NCI-H187 treated with DMSO at 0.1 percent for 48 hours (cell line): Measurements from ENCODE around the gene TK1.
A peak's percentile ranks its signal among the peaks of the same experiment; 100 is the strongest.

Experiments
- DNase-seq: peaks from one replicate; lab custom pipeline; 2025; lab: John Stamatoyannopoulos, UW

Gene TK1

DNA sequence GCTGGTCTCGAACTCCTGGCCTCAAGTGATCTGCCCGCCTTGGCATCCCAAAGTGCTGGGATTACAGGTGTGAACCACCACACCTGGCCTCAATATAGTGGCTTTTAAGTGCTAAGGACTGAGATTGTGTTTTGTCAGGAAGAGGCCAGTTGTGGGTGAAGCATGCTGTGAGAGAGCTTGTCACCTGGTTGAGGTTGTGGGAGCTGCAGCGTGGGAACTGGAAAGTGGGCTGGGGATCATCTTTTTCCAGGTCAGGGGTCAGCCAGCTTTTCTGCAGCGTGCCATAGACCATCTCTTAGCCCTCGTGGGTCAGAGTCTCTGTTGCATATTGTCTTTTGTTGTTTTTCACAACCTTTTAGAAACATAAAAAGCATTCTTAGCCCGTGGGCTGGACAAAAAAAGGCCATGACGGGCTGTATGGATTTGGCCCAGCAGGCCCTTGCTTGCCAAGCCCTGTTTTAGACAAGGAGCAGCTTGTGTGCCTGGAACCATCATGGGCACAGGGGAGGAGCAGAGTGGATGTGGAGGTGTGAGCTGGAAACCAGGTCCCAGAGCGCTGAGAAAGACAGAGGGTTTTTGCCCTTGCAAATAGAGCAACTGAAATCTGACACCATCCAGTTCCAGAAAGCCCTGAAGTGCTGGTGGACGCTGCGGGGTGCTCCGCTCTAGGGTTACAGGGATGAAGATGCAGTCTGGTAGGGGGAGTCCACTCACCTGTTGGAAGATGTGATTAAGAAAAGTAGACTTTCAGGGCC, 32.7 kb upstream of the TK1 start:
- DNase-seq, result no peak

DNA sequence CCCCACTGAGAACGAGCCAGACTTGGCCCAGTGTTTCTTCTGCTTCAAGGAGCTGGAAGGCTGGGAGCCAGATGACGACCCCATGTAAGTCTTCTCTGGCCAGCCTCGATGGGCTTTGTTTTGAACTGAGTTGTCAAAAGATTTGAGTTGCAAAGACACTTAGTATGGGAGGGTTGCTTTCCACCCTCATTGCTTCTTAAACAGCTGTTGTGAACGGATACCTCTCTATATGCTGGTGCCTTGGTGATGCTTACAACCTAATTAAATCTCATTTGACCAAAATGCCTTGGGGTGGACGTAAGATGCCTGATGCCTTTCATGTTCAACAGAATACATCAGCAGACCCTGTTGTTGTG, 27.8 kb upstream of the TK1 start:
- DNase-seq, result no peak

DNA sequence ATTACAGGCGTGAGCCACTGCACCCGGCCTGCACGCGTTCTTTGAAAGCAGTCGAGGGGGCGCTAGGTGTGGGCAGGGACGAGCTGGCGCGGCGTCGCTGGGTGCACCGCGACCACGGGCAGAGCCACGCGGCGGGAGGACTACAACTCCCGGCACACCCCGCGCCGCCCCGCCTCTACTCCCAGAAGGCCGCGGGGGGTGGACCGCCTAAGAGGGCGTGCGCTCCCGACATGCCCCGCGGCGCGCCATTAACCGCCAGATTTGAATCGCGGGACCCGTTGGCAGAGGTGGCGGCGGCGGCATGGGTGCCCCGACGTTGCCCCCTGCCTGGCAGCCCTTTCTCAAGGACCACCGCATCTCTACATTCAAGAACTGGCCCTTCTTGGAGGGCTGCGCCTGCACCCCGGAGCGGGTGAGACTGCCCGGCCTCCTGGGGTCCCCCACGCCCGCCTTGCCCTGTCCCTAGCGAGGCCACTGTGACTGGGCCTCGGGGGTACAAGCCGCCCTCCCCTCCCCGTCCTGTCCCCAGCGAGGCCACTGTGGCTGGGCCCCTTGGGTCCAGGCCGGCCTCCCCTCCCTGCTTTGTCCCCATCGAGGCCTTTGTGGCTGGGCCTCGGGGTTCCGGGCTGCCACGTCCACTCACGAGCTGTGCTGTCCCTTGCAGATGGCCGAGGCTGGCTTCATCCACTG, 27.3 kb upstream of the TK1 start, which contains the start of gene BIRC5:
BIRC5 (plus strand) TSS at position 238 of the 690 bp plus-strand sequence; CDS start at position 302, 64 bp downstream.
- peak; percentile 73 for DNase-seq

DNA sequence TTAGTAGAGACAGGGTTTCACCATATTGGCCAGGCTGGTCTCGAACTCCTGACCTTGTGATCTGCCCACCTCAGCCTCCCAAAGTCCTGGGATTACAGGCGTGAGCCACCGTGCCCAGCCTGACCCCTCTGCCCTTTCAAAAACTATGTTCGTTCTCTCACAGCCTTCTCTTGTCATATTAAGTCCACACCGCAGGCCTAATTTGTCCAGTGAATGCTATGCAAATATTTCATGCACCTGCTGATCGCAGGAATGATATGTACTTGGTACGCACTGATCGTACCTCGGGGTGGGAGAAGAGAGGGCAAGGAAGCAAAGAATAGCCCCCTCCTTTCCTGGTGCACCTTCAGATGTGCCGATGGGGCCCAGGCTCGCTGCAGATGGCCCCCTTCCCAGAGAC, 24.2 kb upstream of the TK1 start:
- DNase-seq, result no peak

DNA sequence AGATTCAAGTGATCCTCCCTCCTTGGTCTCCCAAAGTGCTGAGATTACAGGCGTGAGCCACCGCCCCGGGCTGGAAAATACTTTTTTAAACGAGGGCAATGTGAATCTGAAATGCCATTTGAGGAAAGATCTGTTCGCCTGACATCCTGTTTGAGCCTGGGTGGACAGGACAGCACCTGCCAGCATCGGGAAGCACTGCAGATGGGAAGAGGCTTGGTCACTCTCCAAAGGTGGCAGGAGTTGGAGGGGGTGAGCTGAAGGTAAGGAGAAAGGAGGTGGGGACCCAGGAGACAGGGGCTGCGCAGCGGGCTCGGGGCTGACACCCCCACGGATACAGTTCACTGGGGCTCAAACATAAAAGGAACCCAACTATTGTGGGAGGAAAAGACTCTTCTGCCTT, 23.3 kb upstream of the TK1 start:
- no peak for DNase-seq

DNA sequence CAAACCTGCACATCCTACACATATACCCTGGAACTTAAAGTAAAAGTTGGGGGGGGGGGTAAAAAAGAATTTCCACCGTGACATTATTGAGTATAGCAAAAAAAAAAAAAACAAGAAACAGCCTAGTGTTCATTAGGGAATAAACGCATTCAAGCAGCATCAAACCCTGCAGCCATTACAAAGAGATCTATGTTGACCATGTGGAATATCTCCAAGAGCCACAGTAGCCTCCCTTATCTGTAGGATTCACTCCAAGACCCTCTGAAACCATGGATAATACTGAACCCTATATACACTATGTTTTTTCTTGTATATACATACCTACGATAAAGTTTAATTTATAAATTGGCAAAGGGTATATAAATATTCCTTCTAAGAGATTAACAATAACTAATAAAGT, 21.6 kb upstream of the TK1 start:
- no peak for DNase-seq

DNA sequence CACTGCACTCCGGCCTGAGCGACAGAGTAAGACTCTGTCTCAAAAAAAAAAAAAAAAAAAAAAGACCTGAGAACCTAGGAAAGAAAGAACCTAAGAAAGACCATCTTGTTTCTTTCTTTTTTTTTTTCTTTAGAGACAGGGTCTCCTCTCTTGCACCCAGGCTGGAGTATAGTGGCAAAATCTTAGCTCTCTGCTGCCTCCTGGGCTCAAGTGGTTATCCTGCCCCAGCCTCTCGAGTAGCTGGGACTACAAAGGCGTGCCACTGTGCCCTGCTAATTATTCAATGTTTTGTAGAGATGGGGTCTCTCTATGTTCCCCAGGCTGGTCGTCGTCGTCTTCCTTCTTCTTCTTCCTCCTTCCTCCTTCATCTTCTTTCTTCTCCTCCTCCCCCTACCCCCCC, 19.4 kb upstream of the TK1 start:
- no peak for DNase-seq

DNA sequence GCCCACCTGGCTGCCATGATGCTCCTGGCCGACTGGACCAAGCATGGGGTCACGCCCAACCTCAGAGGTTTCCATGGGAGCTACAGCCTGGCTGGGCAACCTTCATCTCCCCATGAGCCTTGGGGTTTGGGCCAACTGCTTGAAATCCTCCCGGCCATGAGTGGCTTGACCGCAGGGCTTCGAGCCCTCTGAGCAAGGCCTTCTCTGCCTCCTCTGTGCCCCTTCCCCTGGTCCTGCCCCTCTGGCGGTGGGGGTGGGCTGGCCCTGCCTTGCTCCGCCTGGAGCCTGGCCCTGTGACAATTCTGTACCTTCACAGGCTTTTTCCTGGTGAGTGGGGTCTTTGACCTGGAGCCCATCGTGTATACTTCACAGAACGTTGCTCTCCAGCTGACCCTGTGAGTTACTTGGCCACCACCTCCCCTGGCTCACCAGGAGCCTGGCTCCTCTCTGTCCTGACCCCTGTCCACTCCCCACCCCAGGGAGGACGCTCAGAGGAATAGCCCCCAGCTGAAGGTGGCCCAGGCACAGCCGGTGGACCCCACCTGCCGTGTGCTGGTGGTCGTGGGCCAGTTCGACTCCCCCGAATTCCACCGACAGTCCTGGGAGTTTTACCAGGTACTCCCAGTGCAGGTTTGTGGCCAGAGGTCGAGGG, 18.4 kb upstream of the TK1 start:
- DNase-seq, result no peak

DNA sequence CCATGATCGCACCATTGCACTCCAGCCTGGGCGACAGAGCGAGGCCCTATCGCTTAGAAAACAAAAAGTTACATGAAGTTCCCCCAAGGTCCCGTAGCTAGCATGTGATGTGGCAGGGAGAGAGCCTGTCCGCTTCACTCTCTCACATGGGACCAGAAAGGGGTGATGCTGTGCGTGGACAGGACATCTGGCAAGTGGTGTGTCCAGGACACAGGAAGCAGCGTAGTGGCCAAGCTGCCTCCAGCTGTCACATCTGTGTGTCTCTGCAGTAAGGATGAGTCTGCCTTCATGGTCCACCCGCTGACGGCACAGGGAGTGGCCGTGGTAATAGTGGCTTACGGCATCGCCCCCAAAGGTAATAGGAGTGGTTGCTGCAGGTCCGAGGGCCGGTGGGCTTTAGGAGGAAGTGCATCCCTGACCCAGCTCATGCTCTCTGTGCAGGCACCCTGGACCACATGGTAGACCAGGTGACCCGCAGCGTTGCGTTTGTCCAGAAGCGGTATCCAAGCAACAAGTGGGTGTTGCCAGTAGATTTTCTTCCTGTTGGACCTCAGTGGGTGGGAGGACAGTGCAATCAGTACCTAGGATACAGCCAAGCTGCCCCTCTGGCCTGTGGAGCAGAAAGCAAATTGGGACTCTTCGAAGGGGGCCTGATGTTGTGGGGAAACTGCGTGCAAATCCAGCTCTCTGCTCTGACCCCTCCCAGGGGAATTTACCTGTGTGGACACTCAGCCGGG, 17.7 kb upstream of the TK1 start:
- DNase-seq, result no peak

DNA sequence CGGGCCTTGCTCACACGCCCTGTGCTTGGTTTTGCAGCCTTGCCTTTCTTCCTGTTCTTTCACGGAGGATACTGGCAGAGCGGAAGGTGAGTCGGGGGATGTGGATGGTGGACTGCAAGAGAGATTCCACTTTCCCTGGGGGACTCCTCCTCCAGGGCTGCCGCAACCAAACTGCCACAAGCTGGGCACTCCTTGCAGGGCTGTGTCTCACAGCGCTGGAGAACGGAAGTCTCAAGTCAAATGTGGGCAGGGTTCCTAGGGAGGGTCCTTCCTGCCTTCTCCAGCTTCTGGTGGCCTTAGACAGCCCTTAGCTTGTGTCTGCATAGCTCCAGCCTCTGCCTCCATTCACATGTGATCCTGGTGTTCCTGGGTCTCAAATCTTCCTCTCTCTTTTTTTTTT, 15.8 kb upstream of the TK1 start:
- no peak for DNase-seq

DNA sequence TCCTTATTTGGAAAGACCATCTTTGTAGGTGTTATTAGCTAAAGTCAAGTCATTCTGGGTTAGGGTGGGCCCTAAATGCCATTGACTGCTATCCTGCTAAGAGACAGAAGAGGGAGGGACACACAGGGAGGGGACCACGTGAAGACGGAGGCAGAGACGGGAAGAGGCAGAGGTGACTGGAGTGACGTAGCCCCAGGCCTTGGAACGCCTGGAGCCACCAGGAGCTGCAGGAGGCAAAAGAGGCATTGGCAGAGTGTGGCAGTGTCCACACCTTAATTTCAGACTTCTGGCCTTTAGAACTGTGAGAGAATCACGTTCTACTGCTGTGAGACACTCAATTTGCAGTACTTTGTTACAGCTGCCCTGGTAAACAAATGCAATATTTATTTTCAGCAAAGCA, 13.6 kb upstream of the TK1 start:
- no peak for DNase-seq

DNA sequence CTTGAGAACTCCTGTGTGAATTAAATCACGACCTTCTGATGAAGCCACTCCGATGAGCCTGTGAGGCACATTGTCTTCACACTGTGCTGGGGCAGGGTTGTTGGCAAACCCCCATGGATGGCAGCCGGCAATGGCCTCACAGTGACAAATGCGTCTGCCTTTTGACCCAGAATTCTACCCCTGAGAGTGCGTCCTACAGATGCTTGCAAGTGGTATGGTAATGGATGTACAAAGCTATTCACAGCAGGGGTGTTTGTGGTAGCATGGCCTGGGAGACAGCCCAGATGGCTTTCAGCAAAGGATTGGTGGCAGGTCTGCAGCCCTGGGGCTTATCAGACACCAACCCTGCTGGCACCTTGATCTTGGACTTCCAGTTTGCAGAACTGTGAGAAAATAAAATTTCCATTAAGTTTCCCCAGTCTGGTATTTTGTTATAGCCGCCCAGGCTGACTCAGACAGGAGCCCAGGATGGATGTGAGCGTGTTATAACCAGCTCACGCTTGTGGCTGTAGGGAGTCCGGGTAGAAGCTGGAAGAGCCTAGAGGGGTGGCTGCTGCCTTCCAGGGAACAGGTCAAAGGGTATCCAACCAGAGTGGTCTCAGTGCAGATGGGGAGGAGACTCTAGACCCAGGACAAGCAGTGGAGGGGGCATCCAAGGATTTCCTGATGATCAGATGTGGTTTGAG, 10.4 kb upstream of the TK1 start:
- no peak for DNase-seq

DNA sequence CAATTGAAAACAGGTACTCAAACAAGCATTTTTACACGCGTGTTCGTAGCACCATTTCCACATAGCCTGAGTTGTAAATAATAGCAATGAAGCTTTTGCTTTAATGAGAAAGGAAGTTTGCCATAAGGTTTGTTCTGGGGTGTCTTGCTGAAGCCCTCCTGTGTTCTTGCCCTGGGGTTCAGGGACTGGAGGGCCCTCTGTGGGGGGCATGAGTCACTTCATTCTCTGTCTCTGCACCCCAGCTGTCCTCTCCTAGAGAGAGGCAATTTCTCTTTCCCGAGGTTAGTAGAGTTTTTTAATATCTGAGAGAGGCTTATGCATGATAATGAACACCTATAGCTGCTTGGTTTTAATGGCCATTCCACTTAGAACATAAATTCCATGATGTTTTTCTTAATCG, 9.9 kb upstream of the TK1 start:
- DNase-seq, result no peak

DNA sequence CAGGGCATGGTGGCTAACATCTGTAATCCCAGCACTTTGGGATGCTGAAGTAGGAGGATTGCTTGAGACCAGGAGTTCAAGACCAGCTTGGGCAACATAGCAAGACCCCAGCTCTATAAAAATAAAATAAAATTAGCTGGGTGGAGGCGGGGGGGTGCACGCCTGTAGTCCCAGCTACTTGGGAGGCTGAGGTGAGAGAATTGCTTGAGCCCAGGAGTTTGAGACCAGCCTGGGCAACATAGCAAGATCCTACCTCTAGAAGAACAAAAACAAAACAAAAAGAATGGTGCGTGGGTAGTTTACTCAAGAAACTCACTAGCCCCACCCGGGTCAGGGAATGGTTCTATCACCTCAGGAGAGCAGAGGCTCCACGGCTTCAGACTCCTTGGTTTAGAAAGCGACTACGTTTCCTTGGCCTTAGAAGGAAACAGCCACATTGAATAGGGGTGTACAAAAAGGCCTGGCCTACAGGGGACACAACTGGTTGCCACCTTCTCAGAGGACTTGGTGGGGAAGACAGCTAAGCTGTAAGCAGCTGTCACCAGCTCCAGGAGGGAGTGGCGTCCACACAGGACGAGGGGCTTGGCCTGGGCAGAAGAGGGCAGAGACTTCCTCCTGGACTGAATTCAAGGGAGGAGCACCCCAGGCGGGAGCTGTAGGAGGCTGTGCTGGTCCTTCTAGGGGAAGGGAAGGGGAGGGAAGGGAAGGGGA, 716 bp downstream of the TK1 start:
- DNase-seq, result no peak

DNA sequence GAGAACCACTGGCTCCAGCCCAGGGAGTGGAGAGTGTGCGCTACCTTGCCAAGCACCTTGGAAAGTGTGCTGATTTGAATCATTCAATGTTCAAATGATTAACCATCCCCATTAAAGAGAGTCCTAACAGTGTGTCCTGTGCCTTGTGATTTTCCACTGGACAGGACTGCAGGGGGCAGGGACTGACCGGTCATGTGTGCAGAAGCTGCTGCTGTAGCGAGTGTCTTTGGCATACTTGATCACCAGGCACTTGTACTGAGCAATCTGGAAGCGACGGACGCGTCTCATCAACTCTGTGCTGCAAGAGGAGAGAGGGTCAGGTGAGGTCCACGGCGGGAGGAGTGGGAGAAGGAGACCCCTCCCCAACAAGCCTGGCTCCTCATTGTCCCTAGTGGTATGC, 2.0 kb downstream of the TK1 start:
- no peak for DNase-seq

DNA sequence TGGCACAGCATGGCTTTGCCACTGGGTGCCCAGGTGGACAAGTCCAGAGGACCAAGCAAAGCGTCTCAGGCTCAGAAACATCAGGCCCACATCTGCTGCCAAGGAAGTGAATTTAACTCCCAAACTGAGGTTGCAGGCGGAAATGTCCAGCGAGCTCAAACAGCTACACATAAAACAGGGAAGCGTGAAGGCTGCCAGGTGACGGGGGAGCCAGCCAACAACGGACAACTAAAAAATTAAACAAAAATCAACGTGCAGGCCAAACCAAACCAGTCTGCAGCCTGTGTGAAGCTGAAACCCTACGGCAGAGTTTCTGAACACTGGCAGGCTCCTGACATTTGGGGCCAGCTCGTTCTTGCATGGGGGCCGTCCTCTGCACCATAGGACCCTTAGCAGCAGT, 2.5 kb downstream of the TK1 start:
- DNase-seq, result no peak

DNA sequence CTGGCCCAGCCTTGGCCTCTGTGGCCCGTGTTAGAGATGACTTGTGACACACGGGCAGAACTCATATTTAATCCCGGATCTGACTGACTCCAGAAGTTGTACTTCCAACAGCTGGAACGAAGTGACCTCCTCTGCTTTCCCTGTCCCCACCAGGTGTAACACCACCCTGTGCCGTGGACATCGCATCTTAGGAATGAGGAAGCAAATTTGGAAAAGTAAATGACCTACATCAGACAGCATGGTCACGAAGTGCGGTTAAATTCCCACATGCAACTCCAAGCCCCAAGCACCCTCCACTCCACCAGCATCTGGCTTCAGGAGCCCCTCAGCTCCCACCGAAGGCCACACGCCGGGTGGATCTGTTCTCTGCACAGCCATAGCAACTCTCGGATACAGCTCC, 2.9 kb downstream of the TK1 start:
- DNase-seq, result no peak

DNA sequence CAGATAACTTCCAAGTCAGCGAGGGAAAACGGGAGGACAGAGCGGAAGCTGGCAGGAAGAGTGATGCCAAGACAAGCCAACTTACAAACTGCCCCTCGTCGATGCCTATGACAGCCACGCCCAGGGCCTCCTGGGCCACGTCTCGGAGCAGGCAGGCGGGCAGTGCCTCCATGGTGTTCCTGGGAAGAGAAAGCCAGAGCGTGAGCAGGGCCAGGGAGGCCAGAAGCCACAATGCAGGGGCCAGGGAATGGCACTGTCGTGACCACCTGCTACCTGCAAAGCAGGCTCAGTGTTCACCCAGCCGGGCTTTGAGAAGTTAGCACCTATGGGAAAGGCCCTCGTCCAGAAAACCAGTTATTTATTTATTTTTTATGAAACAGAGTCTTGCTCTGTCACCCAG, 4.3 kb downstream of the TK1 start:
- no peak for DNase-seq

DNA sequence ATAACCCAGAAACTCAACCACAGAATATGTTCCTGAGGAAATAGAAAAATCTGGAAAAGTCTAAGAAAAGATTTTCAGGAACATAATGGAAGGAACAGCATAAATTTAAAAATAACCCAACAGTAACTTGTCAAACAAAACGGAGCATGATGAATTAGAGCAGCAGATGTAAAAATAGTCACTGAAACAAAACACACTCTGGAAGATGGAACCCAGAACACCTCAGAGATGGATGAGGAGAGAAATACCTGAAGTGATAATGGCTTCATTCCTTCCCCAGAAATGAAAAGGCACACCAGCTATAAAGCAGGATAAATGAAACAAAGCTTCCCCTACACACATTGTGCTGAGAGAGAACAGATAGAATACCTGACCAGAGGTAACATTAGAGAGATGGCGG, 6.3 kb downstream of the TK1 start:
- no peak for DNase-seq

DNA sequence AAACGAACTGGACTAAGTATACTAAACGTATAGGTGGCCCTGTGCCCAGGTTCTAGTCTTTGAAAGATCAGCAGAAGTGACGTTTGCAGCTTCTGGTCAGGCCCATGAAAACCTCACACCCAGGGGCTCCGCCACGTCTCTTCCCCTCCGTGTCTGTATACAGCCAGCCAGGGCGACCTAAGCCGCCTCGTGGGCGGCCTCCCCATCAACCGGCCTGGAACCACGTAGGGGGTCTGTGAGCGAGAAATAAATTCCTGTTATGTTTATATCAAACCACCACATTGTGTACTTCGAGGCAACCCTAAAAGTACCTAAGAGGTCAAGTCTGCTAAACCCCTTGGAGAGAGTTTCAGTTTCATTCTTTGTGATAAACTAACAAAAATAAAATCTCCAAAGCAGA, 6.8 kb downstream of the TK1 start:
- no peak for DNase-seq

DNA sequence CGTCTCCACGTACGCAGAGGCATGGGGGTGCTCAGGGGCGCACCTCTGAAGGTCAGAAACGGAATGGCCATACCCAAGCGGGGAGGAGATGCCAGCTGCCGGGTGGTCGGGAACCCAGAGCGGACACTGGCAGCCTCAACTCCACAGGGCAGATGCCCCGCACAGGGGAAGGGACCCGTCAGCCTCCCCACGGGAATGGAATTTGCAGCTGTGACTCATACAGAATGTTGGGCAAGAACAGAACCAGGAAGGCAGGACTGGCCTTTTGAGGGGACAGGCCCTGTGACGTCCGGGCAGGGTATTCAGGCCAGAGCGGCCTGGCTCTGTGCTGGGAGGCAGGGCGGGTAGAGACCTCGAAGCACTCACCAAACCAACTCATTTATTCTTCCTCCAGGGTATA, 7.5 kb downstream of the TK1 start:
- no peak for DNase-seq
